Hematopoietic multipotent progenitor cell treated with erythropoietin and hydrocortisone succinate and interleukin-3 and kit ligand, for 8 days (in vitro differentiated cells): ENCODE results near the gene SENP3.
"Not testable (repeated sequence)": the region's sequence is repeated elsewhere in the genome, so short reads cannot be mapped to it uniquely, and the experiment has no call there.

Experiments
- DNase-seq: peaks from one replicate; pipeline ENCODE4 v3.0.0-alpha.2; 2015

SENP3 gene

GRCh38 chr17:7597561-7597960 lies 35.8 kb downstream of the SENP3 start:
- DNase-seq, result not testable (repeated sequence)

DNA sequence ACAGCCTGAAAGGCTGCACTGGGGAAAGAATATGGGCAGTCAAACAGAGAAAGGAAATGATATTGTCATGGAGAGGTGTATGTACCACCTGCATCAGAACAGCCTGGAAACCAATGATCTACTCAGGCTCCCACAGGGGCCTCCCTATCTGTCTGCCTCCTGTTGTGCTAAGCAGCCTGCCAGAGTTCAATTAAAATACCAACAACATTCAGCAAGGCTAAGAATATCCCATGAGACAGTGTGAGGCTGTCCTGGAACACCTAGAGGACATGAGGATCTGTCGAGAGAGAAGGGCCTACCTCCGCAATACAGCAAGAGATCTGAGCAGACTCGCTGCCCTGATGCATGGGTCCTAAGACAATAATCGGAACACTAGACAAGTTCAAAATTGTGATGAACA lies 44.6 kb downstream of the SENP3 start:
- DNase-seq, result no peak

DNA sequence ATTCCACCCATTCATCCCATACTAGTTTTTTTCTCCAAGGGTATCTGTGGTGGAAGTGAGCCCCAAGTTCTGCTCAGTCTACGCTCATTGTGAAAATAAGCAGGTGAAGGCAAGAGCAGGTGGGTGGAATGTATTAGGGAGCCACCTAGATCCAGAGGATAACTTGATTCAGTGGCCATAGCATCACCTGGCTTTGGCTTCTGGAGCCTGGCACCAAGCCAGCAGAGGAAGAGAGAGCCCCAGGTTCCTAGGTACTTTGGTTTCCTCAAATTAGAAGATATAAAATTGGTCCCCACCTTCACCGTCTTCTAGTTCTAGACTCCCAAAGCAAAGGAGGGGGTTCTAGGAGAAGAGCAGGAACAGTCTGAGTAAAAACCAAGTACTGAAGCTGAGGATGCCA lies 48.9 kb downstream of the SENP3 start:
- no peak for DNase-seq

GRCh38 chr17:7611635-7612293 lies 50.0 kb downstream of the SENP3 start:
- no peak for DNase-seq

DNA sequence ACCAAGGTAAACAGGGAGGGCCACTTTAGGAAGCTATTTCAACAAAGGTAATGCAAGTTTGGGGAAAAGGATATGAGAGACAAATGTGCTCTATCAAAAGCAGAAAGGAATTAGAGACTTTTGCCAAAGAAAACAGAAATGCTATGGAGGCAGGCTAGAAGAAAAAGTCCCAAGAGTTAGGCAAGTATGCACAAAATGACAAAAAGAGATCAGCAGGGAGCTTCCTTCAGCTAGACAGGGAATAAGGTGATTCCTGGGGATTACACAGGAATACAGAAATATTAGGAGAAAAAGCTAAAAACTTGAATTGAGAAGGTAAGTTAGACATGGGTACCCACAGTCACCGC lies 50.5 kb downstream of the SENP3 start:
- no peak for DNase-seq

DNA sequence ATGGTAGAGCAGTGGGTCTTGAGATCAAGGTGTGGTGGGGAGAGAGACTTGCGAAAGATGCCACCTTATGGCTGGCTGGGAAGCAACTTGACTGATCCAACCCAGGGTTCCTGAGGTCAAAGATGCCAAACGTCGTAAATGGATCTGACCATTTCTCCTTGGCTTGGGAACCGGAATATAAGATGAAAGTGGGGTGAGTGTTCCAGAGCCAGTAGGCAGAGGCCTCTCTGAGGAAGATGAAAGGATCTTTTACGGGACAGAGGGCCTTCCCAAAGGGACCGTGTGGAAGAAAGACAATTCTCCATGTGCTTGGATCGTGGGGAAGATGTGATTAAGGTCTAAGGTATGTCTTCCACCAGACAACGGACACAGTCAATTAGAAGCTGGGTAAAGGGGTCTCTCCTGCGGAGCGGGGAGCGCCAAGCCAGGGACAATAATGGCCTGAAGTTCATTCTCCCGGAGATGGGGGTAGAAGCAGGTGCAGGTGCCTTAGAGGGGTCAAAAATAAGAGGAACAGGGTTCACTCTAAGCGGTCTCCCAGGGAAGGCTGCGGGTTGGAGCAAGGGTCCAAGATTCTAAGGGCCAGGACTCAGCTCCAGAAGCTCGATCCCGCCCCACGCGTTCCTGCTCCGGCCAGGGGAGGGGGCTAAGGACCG lies 52.2 kb downstream of the SENP3 start:
- DNase-seq, result no peak

DNA sequence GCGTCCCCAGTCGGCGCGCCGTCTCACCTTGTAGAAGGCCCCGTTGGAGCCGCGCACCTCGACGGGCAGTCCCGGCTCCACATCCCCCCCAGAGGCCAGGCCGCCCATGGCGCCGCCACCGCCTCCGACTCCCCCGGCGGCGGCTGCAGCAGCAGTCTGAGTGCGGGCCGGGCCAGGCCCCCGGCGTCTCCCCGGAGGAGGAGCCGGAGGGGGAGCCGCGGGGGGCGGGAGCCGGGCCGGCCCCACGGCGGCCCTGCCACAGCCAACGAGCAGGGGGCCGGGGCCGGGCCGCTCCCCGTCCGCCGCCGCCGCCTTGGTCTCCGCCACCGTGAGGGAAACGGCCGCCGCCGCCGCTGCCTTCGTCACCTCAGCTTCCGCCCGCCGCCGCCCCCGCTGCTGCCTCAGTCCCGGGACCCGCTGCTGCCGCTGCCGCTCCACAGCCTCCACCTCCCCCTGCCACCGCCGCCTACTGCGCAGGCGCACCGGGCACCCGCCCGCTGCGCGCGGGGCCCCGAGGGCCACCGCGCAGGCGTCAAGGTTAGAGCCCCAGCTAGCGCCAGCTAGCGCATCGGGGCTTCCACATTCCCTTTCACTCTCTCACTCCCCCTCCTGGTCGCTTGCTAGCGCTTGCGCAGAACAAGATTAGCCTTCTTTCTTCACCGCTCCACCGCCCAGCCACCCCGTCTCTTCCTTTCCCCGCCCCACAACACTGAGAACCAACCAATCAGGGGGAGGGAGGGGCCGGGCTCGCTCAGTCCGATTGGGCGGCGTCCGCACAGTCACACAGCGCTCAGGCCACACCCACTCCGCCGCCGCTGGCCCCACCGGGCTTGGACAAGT lies 52.9 kb downstream of the SENP3 start, which contains the start of gene FXR2:
Gene FXR2 (minus strand): TSS at position 473 of the 840 bp plus-strand sequence. CDS start 365 bp downstream, at position 108.
- peak; percentile 100 for DNase-seq

- DNase-seq, result no peak
These were observed 53.6 kb downstream of the SENP3 start for GRCh38 chr17:7615265-7615747.

DNA sequence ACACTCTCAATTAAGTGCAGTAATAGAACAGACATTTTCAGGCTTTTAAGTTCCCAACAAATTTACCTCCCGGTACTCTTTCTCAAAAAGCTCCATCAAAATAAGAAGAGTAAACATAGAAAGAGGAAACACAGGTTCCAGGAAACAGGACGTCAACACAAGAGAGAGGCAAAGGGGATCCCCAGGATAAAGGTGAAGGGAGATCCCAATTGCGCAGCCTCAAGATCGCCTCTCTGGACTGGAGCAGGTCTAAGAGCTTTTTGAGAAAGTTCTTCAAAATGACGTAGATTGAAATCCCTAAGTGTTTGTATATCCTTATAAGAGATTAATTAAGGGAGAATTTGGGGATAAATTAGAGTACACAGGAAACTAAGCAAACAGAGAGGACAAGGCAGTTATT lies 56.9 kb downstream of the SENP3 start:
- DNase-seq, result no peak

DNA sequence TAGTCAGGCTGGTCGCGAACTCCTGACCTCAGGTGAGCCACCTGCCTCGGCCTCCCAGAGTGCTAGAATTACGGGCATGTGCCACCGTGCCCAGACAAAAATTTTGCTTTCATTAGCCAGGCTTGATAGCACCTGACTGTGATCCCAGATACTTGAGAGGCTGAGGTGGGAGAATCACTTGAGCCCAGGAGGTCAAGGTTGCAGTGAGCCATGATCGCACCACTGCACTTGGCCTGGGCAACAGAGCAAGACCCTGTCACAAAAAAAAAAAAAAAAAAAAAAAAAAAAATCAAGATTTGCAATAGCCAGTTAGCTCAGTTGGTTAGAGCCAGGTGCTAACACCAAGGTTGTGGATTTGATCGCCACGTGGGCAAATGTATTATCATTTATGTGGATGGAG lies 59.1 kb downstream of the SENP3 start:
- DNase-seq, result no peak
